Measurements from ENCODE around the gene C17orf114.
"Not testable (repeated sequence)": the region's sequence is repeated elsewhere in the genome, so short reads cannot be mapped to it uniquely, and the experiment has no call there.

Gene C17orf114

GRCh38 chr17:4802228-4802627 lies at the start of gene C17orf114:
C17orf114 (minus strand) TSS chr17:4802328.
- no peak for DNase-seq (ENCODE audit: extremely low read depth in 1 of 2, low read depth in 1 of 2)

GRCh38 chr17:4851084-4851483 lies 49.0 kb upstream of the C17orf114 start:
- no peak for DNase-seq (ENCODE audit: extremely low read depth in 1 of 2, low read depth in 1 of 2)

DNA sequence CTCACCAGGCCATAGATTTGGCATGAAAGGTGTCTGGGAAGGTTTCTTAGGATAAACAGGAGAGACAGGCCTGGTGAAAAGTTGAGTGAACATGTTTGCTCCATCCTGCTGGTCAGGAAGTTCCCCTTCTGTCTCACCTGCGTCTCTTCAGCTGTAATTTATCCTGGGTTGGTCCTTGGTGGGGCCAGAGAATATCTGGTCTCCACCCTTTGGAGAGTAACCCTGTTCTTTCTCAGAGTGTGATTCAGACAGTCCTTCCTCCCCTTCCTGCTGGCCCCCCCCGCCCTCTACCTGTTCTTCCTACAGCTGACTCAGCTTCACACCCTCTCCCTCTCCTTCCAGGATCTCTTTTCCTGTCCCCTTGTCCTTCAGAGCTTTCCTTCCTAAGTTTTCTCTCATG lies 48.1 kb upstream of the C17orf114 start:
- DNase-seq (ENCODE audit: extremely low read depth in 1 of 2, low read depth in 1 of 2), result no peak

- DNase-seq (ENCODE audit: extremely low read depth in 1 of 2, low read depth in 1 of 2), result no peak
Observed at GRCh38 chr17:4849011-4849536, 46.9 kb upstream of the C17orf114 start.

GRCh38 chr17:4846635-4847390 lies 44.7 kb upstream of the C17orf114 start:
- DNase-seq (ENCODE audit: extremely low read depth in 1 of 2, low read depth in 1 of 2), result no peak

GRCh38 chr17:4845118-4845517 lies 43.0 kb upstream of the C17orf114 start:
- no peak for DNase-seq (ENCODE audit: extremely low read depth in 1 of 2, low read depth in 1 of 2)

DNA sequence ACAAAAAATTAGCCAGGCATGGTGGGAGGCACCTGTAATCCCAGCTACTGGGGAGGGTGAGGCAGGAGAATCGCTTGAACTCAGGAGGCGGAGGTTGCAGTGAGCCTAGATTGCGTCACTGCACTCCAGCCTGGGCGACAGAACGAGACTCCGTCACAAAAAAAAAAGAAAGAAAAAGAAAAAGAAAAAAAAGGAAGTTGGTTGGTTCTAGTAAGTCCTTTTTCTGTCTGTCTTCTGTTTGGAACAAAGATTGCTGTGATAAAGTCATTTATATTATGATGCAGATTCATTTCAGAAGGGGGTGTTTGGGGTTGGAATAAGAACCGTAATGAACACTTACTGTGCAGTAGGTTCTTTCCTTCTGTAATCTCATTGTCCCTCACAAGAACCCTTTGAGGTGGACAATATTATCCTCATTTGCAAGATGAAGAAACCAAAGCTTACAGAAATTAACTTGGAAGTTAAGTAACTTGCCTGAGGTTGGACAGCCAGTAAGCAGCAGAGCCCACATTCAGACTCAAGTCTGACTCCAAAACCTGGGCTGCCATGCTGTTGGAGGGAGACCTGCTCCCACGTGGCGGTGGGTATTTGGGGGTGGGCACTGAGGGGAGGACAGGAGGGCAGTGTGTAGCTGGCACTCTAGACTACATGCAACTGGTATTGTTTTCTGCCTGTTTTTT lies 41.3 kb upstream of the C17orf114 start:
- DNase-seq (ENCODE audit: extremely low read depth in 1 of 2, low read depth in 1 of 2), result no peak

GRCh38 chr17:4842376-4842775 lies 40.2 kb upstream of the C17orf114 start:
- DNase-seq (ENCODE audit: extremely low read depth in 1 of 2, low read depth in 1 of 2), result no peak

- DNase-seq (ENCODE audit: extremely low read depth in 1 of 2, low read depth in 1 of 2), result peak in 1 of 2 donors; percentile 29
Observed at GRCh38 chr17:4840893-4841242, 38.7 kb upstream of the C17orf114 start.

DNA sequence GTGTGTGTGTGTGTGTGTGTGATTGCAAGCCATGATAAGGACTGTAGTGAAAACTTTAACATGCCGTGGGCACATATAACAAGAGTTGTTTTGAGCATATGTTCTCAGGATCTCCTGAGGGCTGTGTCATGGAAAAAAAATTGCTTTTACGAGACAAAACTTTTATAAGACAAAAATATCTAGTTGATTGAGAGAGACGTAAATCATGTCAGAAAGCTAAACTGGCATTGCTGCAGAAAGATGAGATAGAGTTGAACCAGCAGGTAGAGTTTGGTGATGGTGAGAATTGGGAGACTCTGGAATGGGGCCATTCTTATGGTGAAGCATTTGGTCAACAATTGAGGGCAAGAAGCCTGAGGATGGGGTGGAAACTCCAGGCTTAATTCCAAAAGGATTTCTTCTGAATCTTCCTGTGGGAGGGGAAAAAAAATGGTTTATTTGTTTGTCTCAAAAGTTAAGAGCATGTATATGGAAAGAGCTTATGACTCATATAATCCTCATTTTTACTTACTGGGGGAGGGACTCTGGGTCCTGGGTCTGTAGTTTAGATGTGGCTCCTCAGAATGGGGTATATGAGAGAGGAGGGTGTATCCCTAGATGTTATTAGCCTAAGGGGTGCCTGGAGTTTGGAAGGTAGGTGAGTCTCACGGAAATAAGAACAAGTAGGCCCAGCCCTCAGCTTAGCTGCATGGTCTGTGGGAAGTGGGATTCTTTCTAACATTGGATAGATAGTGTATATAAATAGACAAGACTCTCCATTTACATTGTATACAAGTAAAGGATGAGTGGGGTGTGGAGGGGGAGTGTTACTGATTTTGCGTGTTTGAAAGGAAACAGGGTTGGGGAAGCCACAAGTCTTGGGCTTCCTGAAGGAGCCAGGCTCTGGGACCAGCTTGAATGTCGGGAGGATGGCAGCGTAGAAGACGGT lies 38.1 kb upstream of the C17orf114 start:
- DNase-seq (ENCODE audit: extremely low read depth in 1 of 2, low read depth in 1 of 2), result no peak

- DNase-seq (ENCODE audit: extremely low read depth in 1 of 2, low read depth in 1 of 2), result no peak
Observed at GRCh38 chr17:4839221-4839620, 37.1 kb upstream of the C17orf114 start.

DNA sequence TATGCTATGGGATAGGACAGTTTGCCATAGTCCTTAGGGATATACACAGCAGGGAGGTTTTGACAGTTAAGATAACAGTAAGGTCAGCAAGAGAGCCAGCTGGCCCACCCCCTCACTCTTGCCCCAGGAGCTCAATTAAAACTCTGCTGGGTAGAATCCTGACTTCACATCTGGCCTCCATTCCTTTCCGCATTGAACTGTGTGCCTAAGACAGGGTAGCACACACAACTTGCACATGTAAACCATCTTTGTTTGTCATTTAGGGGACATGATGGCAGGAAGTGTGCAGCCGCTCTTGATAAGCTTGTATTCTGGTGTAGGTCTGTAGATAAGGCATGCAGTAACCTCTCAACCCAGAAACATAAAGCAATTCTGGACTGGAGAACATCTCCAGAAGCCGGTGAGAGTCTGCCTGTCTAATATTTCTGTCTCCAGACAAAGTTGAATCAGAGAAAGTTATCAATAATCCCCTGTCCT lies 36.2 kb upstream of the C17orf114 start:
- no peak for DNase-seq (ENCODE audit: extremely low read depth in 1 of 2, low read depth in 1 of 2)

DNA sequence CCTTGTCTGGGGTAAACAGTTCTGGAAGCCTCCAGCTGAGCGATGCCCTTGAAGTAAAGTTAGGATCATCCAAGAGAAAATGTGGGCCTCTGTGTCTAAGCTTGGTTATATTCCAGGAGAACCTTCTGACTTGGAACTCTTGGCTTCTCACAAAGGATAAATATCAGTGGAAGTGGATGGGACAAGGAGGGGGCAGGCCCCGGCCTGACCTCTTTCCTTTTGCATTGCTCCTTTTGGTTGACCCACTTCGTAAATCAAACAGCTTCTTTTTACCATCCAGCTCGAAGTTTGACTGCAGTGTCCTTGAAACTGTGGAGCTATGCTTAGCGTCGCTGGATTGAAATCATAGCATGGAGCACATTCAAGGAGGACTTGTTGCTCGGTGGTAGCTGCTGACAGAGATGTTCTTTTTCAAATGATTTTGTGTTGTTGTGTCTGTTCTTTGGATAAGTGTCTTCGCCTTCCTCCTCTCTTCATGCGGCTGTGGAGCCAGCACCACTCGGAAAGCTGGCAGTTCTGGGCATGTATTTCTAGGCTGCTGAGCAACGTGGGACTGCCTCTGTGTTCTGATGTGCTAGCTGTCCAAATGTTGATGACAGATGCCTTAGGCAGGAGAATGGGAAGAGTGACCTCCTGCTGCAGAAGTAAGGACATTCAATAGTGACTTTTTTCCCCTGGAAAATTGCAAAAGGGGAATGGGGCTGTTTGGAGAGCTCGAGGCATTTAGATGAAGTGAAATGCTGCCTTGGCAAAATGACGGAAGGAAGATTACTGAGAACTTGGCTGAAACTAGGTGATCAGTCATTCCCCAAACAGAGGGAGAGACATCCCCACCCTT lies 35.6 kb upstream of the C17orf114 start:
- no peak for DNase-seq (ENCODE audit: extremely low read depth in 1 of 2, low read depth in 1 of 2)

- DNase-seq (ENCODE audit: extremely low read depth in 1 of 2, low read depth in 1 of 2), result no peak
Observed at GRCh38 chr17:4836221-4836620, 34.1 kb upstream of the C17orf114 start.

DNA sequence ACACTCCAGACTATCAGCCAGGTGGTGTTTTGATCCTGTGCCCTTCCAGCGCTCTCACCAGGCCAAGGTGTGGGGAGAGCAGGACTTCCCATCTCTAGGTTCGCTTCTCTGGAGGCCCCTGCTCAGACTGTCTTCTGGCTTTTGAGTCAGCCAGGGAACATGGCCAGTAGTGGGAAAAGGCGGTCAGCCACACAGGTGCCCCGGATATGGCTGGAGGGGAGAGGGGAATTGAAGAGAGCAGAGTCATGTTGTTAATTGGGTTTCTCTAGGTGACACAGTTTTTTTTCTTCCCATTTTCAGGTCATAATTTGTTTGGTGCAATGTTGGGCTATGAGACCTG lies 32.5 kb upstream of the C17orf114 start:
- DNase-seq (ENCODE audit: extremely low read depth in 1 of 2, low read depth in 1 of 2), result no peak

DNA sequence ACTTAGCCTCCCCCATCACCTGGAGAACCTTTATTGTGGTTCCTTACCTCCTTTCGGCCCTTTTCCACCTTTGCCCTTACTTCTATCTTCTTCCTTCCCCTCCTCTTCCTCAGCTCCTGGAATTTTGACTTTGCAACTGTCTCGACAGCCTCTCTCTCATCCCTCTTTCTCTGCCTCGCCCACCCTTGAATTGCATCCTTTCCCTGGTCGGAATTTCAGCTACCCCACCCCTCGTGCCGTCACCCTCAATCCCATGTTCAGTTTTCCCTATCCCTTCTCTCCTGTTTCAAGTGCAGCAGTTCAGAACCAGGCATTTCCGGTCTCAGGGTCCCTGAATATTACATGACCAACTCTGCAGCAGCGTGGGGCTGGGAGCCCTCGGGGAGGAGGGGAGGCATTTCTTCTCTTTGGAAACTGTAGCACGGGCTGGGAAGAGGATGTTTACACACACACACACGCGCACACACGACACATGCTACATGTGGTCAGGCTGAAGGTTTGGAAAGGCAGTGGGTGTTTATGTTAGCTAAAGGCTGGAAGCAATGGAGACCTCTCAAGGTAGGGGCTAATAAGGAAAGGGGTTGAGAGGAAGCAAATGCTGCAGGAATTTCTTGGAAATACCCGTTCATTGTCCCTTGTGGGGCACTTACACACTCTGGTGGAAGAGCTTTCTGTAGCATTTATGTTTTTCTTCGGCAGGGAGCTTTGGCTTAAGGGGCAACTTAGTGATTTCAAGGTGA lies 32.0 kb upstream of the C17orf114 start:
- DNase-seq (ENCODE audit: extremely low read depth in 1 of 2, low read depth in 1 of 2), result no peak

DNA sequence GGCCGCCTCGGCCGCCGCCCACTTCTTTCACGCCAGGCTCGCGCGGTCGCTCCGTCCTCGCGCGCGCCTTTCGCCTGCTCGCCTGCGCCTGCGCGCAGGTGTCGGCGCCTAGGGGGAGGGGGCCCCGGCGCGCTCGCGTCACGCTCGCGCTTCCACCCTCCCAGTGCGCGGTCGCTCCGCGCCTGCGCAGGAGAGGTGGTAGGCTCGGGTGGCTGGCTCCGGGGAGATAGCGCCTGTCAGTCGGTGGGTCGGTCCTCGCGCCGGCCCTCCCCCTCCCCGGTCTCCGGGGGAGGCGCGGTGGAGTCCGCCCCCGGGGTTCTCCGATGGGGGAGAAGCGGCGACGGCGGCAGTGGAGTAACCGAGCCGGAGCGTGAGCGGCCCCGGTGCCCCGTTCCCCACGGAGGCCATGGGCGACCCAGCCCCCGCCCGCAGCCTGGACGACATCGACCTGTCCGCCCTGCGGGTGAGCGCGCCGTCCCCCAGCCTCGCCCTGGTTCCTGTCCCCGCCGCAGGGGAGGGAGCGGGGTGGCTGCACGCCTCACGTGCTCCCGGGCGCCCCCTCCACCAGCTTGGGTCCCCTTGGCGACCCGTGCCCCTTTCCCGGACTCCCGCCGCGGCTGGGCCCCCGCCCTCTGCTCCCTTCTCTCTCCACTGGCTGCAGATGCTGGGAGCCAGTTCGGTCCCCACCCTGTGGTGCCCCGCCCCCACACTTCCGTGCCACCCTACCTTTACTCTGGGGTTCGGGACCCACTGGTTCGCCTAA lies 31.2 kb upstream of the C17orf114 start, which contains the start of gene MINK1:
MINK1 (plus strand) TSS at position 163 of the 763 bp plus-strand sequence; CDS start at position 407, 244 bp downstream.
- peak; percentile 77 to 83 for DNase-seq (ENCODE audit: extremely low read depth in 1 of 2, low read depth in 1 of 2)

DNA sequence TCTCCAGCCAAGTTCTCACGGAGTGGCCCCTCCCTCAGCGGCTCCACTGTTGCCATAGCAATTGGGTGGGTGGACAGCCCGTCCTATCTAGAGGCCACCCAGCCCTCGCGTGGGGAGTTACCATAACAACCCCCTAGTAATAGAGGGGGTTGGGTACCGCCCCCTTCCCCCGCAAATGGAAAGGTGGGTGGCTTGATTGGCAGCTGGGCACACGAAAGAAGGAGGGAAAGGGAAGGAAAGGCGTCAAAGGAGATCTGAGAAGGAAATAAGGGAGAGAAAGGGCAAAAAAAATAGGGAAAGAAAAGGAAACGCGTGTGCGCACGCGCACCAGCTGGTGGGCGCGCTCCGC lies 30.7 kb upstream of the C17orf114 start:
- not testable (repeated sequence) for DNase-seq (ENCODE audit: extremely low read depth in 1 of 2, low read depth in 1 of 2)

- no peak for DNase-seq (ENCODE audit: extremely low read depth in 1 of 2, low read depth in 1 of 2)
Observed at GRCh38 chr17:4827399-4827798, 25.3 kb upstream of the C17orf114 start.
